ENCODE measurements around the gene ANKRD45. TPM values are rescaled to one million over a fixed set of nuclear protein-coding genes. Genes with fewer than 3 reads are reported as not detected.
"Not testable (repeated sequence)": the region's sequence is repeated elsewhere in the genome, so short reads cannot be mapped to it uniquely, and the experiment has no call there.

The ANKRD45 gene
- polyA plus RNA-seq, 1 experiment, result 0.29 TPM

DNA sequence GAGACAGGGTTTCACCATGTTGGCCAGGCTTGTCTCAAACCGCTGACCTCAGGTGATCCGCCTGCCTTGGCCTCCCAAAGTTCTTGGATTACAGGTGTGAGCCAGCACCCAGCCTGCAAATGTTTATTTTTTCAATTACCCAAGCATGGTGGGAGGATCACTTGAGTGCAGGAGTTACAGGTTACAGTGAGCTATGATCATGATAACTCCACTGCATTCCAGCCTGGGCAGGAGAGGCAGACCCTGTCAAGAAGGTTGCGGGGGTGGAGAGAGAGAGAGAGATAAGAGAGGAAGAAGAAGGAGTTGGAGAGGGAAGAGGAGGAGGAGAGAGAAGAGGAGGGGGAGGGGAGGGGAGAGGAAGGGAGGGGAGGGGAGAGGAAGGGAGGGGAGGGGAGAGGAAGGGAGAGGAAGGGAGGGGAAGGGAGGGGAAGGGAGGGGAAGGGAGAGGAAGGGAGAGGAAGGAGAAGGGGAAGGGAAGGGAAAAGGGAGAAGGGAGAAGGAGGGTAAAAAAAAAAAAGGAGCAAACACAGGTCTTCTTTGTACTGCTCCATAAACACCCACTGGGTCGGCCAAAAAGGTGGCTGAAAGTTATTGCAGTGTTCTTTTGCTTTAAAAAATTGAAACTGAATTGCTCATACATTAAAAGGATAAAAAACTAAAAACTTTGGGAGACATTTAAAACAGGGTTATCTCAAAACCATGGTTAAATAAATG is 61.0 kb downstream of the ANKRD45 start:
- no peak overlapping the region for H3K4me3 ChIP-seq (ENCODE audit: low read depth, low read length)
- no peak overlapping the region for H3K27ac ChIP-seq (ENCODE audit: low read depth, low read length)
- TF ChIP-seq, protein P1, sequence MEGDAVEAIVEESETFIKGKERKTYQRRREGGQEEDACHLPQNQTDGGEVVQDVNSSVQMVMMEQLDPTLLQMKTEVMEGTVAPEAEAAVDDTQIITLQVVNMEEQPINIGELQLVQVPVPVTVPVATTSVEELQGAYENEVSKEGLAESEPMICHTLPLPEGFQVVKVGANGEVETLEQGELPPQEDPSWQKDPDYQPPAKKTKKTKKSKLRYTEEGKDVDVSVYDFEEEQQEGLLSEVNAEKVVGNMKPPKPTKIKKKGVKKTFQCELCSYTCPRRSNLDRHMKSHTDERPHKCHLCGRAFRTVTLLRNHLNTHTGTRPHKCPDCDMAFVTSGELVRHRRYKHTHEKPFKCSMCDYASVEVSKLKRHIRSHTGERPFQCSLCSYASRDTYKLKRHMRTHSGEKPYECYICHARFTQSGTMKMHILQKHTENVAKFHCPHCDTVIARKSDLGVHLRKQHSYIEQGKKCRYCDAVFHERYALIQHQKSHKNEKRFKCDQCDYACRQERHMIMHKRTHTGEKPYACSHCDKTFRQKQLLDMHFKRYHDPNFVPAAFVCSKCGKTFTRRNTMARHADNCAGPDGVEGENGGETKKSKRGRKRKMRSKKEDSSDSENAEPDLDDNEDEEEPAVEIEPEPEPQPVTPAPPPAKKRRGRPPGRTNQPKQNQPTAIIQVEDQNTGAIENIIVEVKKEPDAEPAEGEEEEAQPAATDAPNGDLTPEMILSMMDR (IDR thresholded peaks at IDR 0.05; ENCODE audit: low read depth, low read length), result no peak
- H3K9me3 ChIP-seq (ENCODE audit: control insufficient read depth, insufficient read depth, low read length), result no peaks in the 10 kb centered on the region
- POLR2A ChIA-PET, result no interaction called here
- H3K27me3 ChIP-seq (ENCODE audit: control insufficient read depth, insufficient read depth, low read length), result no peaks in the 10 kb centered on the region
- no peak for DNase-seq (ENCODE audit: low read depth, low spot score)
- CTCF ChIA-PET, result no interaction called here

DNA sequence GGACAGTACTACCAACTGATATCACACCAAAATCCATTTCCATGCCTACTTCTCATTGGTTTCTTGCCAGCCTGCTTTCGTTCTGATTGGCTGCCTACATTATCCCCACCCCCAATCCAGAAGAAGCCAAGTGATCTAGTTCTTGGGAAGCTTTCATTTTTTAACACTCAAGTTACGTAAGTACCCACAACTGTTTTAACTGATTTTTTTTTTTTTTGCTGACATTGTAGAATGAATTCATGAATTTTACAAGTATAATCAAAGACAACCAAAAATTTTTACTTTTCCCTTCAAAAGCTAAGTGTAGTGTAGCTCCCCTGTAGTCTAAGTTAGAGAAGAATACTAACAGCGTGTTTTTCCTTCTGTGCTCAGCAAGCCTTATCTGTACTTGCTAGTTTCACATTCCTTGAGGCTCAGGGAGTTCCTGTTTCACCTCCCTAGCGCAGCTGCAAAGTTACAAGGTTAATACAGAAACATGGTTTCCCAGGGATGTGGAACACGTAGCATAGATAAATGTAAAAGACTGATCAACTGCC is 66.5 kb downstream of the ANKRD45 start, which contains the start of gene SLC9C2:
TSS of gene SLC9C2 (minus strand) at position 17 of the 536 bp plus-strand sequence. CDS start 1,296 bp downstream, outside the sequence.
- Histone ChIP-seq H3K9me3 (ENCODE audit: control insufficient read depth, insufficient read depth, low read length) (no peaks in the 10 kb centered on the region), H3K4me3 (ENCODE audit: low read depth, low read length) (no peak within 1 kb of the TSS), H3K27ac (ENCODE audit: low read depth, low read length) (no peak within 1 kb of the TSS), H3K27me3 (ENCODE audit: control insufficient read depth, insufficient read depth, low read length) (no peaks in the 10 kb centered on the region)
- ChIA-PET CTCF (interaction anchor here (0.7 to 0.9 kb wide), 2 partner anchors 8 to 60 kb away, joined by 3 to 7 read pairs; no protein-coding TSS in a partner anchor), POLR2A (no interaction called here)
- no peak for DNase-seq (ENCODE audit: low read depth, low spot score)
- TF ChIP-seq, protein P1 (IDR thresholded peaks at IDR 0.05; ENCODE audit: low read depth, low read length), result no peak

DNA sequence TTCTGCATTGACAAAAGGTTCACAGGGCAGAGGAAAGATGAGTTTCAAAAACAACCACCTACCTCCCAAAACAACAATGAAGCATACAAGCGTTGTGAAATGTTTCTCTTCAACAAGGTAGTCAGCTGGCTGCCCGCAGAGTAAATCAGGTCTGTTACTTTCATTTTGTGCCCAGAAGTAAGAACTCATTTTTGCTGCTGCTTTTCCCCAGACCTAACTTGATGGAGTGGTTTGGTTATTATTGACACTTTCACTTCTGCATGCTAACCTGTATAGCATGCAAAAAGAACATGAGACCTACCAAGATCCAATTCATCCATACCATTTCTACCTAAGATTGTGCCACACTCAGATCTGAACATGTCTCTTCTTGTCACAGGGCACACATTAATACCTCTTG is 68.1 kb downstream of the ANKRD45 start:
- CTCF ChIA-PET, result no interaction called here
- H3K27ac ChIP-seq (ENCODE audit: low read depth, low read length), result no peak overlapping the region
- peaks cover 2% of the 10 kb centered on the region for H3K27me3 ChIP-seq (ENCODE audit: control insufficient read depth, insufficient read depth, low read length)
- DNase-seq (ENCODE audit: low read depth, low spot score), result no peak
- H3K9me3 ChIP-seq (ENCODE audit: control insufficient read depth, insufficient read depth, low read length), result no peaks in the 10 kb centered on the region
- POLR2A ChIA-PET, result no interaction called here
- H3K4me3 ChIP-seq (ENCODE audit: low read depth, low read length), result no peak overlapping the region
- TF ChIP-seq, protein P1 (IDR thresholded peaks at IDR 0.05; ENCODE audit: low read depth, low read length), result no peak

DNA sequence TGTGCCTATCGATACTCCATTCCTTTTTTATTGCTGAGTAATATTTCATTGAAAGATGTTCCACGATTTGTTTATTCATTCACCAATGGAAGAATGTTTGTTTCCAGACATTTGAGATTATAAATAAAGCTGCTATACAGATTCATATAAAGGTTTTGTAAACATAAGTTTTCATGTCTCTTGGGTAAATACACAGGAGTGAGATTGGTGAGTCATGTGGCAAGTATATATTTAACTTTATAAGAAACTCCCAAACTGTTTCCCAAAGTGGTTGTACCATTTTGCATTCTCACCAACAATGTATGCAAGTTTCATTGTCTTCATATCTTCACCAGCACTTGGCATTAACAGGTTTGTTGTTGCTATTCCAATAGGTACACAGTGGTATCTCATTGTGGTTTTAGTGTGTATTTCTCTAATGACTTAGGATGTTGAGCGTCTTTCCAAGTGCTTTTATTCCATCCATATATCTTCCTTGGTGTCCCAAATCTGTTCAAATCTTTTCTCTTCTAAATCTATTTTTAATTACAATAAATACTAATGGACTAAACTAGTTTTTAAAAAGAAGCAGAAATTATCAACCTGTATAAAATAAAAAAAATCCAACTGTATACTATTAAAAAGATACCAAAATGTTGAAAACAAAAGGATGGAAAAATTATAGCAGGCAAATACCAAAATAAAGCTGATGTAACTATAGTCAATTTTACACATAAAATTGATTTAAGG is 73.4 kb downstream of the ANKRD45 start:
- no peaks in the 10 kb centered on the region for H3K9me3 ChIP-seq (ENCODE audit: control insufficient read depth, insufficient read depth, low read length)
- peaks cover 2% of the 10 kb centered on the region for H3K27me3 ChIP-seq (ENCODE audit: control insufficient read depth, insufficient read depth, low read length)
- ChIA-PET CTCF (no interaction called here), POLR2A (no interaction called here)
- TF ChIP-seq, protein P1 (IDR thresholded peaks at IDR 0.05; ENCODE audit: low read depth, low read length), result no peak
- no peak for DNase-seq (ENCODE audit: low read depth, low spot score)
- no peak overlapping the region for H3K4me3 ChIP-seq (ENCODE audit: low read depth, low read length)
- no peak overlapping the region for H3K27ac ChIP-seq (ENCODE audit: low read depth, low read length)

DNA sequence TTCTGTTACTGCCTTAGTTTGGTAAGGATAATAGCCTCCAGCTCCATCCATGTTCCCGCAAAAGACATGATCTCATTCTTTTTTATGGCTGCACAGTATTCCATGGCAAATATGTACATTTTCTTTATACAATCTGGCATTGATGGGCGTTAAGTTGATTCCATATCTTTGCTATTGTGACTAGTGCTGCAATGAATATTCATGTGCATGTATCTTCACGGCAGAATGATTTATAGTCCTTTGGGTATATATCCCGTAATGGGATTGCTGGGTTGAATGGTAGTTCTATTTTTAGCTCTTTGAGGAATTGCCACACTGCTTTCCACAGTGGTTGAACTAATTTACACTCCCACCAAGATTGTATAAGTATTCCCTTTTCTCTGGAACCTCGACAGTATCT is 78.5 kb downstream of the ANKRD45 start:
- H3K27me3 ChIP-seq (ENCODE audit: control insufficient read depth, insufficient read depth, low read length); H3K4me3 ChIP-seq (ENCODE audit: low read depth, low read length); H3K27ac ChIP-seq (ENCODE audit: low read depth, low read length); DNase-seq (ENCODE audit: low read depth, low spot score); H3K9me3 ChIP-seq (ENCODE audit: control insufficient read depth, insufficient read depth, low read length); CTCF ChIA-PET; POLR2A ChIA-PET: not testable (repeated sequence)
